GM23338 (cell line): ENCODE data around the gene TTC13. TPM values are rescaled to one million over a fixed set of nuclear protein-coding genes. Genes with fewer than 3 reads are reported as not detected.

Experiments
- ATAC-seq: fragments of 200-7000 bp; cut with Tn5 transposase; 3 replicates; pipeline ENCODE4 v1.9.1; 2020
- DNase-seq: peaks from one replicate; pipeline ENCODE4 v3.0.0-alpha.2; 2015; ENCODE audit warnings: low spot score
- H2AFZ ChIP-seq: fragments of 200-600 bp; sonication (generic); 2 replicates; pipeline ENCODE4 v1.8.0; 2016; ENCODE audit warnings: antibody characterized with exemption, mild to moderate bottlenecking, moderate library complexity
- H3F3A ChIP-seq: fragments of 200-600 bp; sonication (generic); replicated peaks from 2 replicates; pipeline ENCODE4 v1.8.0; 2017; ENCODE audit warnings: antibody characterized with exemption, mixed run types, low read depth
- H3K27ac ChIP-seq: fragments of 200-600 bp; sonication (generic); 2 replicates; pipeline ENCODE4 v1.6.1; 2016; ENCODE audit warnings: low read depth
- H3K27me3 ChIP-seq: fragments of 200-600 bp; sonication (generic); 2 replicates; pipeline ENCODE4 v1.8.0; 2016; ENCODE audit warnings: mild to moderate bottlenecking, mixed run types, moderate library complexity; ENCODE audit not compliant: insufficient read depth
- H3K36me3 ChIP-seq: fragments of 200-600 bp; sonication (generic); 2 replicates; pipeline ENCODE4 v1.8.0; 2016; ENCODE audit warnings: mild to moderate bottlenecking; ENCODE audit not compliant: insufficient read depth
- H3K4me1 ChIP-seq: fragments of 200-600 bp; sonication (generic); 2 replicates; pipeline ENCODE4 v1.8.0; 2016; ENCODE audit warnings: mild to moderate bottlenecking, moderate library complexity; ENCODE audit not compliant: insufficient read depth
- H3K4me2 ChIP-seq: fragments of 200-600 bp; sonication (generic); 2 replicates; pipeline ENCODE4 v1.7.1; 2017; ENCODE audit warnings: mixed run types
- H3K4me3 ChIP-seq: fragments of 200-600 bp; sonication (generic); 2 replicates; pipeline ENCODE4 v1.6.1; 2016; ENCODE audit warnings: mixed run types
- H3K79me2 ChIP-seq: fragments of 200-600 bp; sonication (generic); replicated peaks from 2 replicates; pipeline ENCODE4 v1.8.0; 2017; ENCODE audit warnings: mild to moderate bottlenecking; ENCODE audit not compliant: insufficient read depth
- H3K9me2 ChIP-seq: fragments of 200-600 bp; sonication (generic); 2 replicates; pipeline ENCODE4 v1.8.0; 2017; ENCODE audit not compliant: insufficient read depth
- H4K20me1 ChIP-seq: fragments of 200-600 bp; sonication (generic); replicated peaks from 2 replicates; pipeline ENCODE4 v1.8.0; 2017; ENCODE audit warnings: mild to moderate bottlenecking; ENCODE audit not compliant: insufficient read depth
- H3K27ac Mint-ChIP-seq: 2 replicates; pipeline ENCODE4 v1.8.0; 2020; ENCODE audit warnings: inconsistent platforms, mild to moderate bottlenecking, moderate library complexity, mixed read lengths
- H3K27me3 Mint-ChIP-seq: 3 replicates; pipeline ENCODE4 v1.8.0; 2022; ENCODE audit warnings: low read depth, mild to moderate bottlenecking, moderate library complexity, mixed read lengths, inconsistent platforms; ENCODE audit not compliant: insufficient read depth, poor library complexity
- H3K36me3 Mint-ChIP-seq: 3 replicates; pipeline ENCODE4 v1.8.0; 2021; ENCODE audit warnings: low read depth, mild to moderate bottlenecking, inconsistent platforms, moderate library complexity, mixed read lengths
- H3K4me1 Mint-ChIP-seq: 3 replicates; pipeline ENCODE4 v1.8.0; 2020; ENCODE audit warnings: mild to moderate bottlenecking, inconsistent platforms, mixed read lengths
- H3K4me3 Mint-ChIP-seq: 3 replicates; pipeline ENCODE4 v1.8.0; 2021; ENCODE audit warnings: moderate library complexity, mild to moderate bottlenecking, inconsistent platforms, mixed read lengths
- H3K9me3 Mint-ChIP-seq: 3 replicates; pipeline ENCODE4 v1.8.0; 2020; ENCODE audit warnings: moderate library complexity, mild to moderate bottlenecking, inconsistent platforms, mixed read lengths
- CREB1 ChIP-seq: fragments of 250-450 bp; sonication (Bioruptor Pico); IDR thresholded peaks from 2 replicates; pipeline ENCODE4 v1.5.0; 2020; ENCODE audit warnings: low read depth, mild to moderate bottlenecking, moderate library complexity
- EZH2 ChIP-seq: fragments of 200-600 bp; sonication (generic); IDR thresholded peaks from one replicate; pipeline ENCODE4 v1.8.0; 2017; ENCODE audit warnings: antibody characterized with exemption, mild to moderate bottlenecking, low read depth; ENCODE audit not compliant: unreplicated experiment
- EZH2phosphoT487 ChIP-seq: fragments of 200-600 bp; sonication (generic); IDR thresholded peaks from one replicate; pipeline ENCODE4 v1.8.1; 2018; ENCODE audit warnings: antibody characterized with exemption; ENCODE audit not compliant: unreplicated experiment
- JUNB ChIP-seq: IDR thresholded peaks from one replicate; pipeline ENCODE4 v1.6.1; 2016; ENCODE audit warnings: antibody characterized with exemption; ENCODE audit not compliant: unreplicated experiment
- NANOG ChIP-seq: IDR thresholded peaks from 2 replicates; pipeline ENCODE4 v1.6.1; 2016; ENCODE audit warnings: antibody characterized with exemption, borderline replicate concordance
- POLR2AphosphoS5 ChIP-seq: IDR thresholded peaks from 2 replicates; pipeline ENCODE4 v1.6.1; 2016; ENCODE audit warnings: antibody characterized with exemption, low read depth
- STAT1 ChIP-seq: IDR thresholded peaks from one replicate; pipeline ENCODE4 v1.6.1; 2016; ENCODE audit warnings: antibody characterized with exemption; ENCODE audit not compliant: unreplicated experiment
- ZNF114 ChIP-seq: fragments of 250-450 bp; sonication (Bioruptor Pico); IDR thresholded peaks from 2 replicates; pipeline ENCODE4 v1.5.0; 2020; ENCODE audit warnings: mild to moderate bottlenecking, moderate library complexity
- ZNF331 ChIP-seq: fragments of 250-450 bp; sonication (Bioruptor Pico); IDR thresholded peaks from 2 replicates; pipeline ENCODE4 v1.5.0; 2020; ENCODE audit warnings: low read depth, mild to moderate bottlenecking, moderate library complexity
- polyA plus RNA-seq: library from polyadenylated mRNA; unstranded; fragments of >200 nt; fragmentation: Nextera tagmentation; extraction: Ambion mirVana; gene quantifications from 2 replicates; pipeline ENCODE4 v1.2.1, GENCODE V29; 2016
- total RNA-seq: library from RNA; depleted of rRNA; stranded (reverse); fragments of >200 nt; shearing (Covaris generic); gene quantifications from 2 replicates; pipeline ENCODE4 v1.2.3, GENCODE V29; 2014
- TF ChIP-seq, protein P1 (sequence below): IDR thresholded peaks from one replicate; pipeline ENCODE4 v1.6.1; 2018; ENCODE audit warnings: antibody characterized with exemption; ENCODE audit not compliant: unreplicated experiment
- TF ChIP-seq, protein P2 (sequence below): fragments of 250-450 bp; sonication (Bioruptor Pico); IDR thresholded peaks from 2 replicates; pipeline ENCODE4 v1.5.0; 2020; ENCODE audit warnings: mild to moderate bottlenecking, moderate library complexity
- TF ChIP-seq, protein P3 (sequence below), 2 experiments: fragments of 200-600 bp in 1 of 2; sonication (generic) in 1 of 2; conservative IDR thresholded peaks; 2 replicates each; pipeline versions ENCODE4 v1.5.1 to v1.6.1; 2016 to 2017; ENCODE audit warnings: antibody characterized with exemption in 2 of 2, low read depth in 2 of 2, mild to moderate bottlenecking in 2 of 2, moderate library complexity in 1 of 2
- TF ChIP-seq, protein P4 (sequence below): IDR thresholded peaks from 2 replicates; pipeline ENCODE4 v1.6.1; 2016; ENCODE audit warnings: antibody characterized with exemption

Gene TTC13
- total and polyA plus RNA-seq, 2 experiments from 2014 or later, result 3.8 to 9.4 TPM

DNA sequence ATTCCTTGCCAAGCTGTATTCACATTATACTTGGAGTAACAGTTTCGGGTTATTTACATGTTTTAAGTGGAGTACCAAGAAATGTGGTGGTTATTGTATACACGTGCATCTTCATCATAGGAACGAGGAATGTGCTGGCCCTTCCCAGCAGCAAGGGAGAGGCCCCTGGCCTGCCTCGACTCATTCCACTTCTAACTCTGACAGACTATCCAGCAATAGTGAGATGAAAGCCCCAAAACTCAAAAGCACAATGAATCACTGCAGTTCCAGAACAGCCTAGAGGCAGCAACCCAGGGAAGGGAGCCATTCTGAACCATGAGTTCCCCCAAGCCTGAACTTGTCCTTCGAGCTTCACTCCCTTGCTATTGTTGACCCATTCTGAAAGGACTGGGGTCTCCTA, 38.3 kb upstream of the TTC13 start:
- H3K27me3 ChIP-seq, result peaks cover 23% of the 10 kb centered on the region; the same call in 1 of the 2 replicates
- no peak overlapping the region for H3K4me2 ChIP-seq
- H4K20me1 ChIP-seq, result no peaks in the 10 kb centered on the region
- no peak overlapping the region for H3K4me3 ChIP-seq
- ATAC-seq (no peak), DNase-seq (no peak)
- TF ChIP-seq, protein P1, sequence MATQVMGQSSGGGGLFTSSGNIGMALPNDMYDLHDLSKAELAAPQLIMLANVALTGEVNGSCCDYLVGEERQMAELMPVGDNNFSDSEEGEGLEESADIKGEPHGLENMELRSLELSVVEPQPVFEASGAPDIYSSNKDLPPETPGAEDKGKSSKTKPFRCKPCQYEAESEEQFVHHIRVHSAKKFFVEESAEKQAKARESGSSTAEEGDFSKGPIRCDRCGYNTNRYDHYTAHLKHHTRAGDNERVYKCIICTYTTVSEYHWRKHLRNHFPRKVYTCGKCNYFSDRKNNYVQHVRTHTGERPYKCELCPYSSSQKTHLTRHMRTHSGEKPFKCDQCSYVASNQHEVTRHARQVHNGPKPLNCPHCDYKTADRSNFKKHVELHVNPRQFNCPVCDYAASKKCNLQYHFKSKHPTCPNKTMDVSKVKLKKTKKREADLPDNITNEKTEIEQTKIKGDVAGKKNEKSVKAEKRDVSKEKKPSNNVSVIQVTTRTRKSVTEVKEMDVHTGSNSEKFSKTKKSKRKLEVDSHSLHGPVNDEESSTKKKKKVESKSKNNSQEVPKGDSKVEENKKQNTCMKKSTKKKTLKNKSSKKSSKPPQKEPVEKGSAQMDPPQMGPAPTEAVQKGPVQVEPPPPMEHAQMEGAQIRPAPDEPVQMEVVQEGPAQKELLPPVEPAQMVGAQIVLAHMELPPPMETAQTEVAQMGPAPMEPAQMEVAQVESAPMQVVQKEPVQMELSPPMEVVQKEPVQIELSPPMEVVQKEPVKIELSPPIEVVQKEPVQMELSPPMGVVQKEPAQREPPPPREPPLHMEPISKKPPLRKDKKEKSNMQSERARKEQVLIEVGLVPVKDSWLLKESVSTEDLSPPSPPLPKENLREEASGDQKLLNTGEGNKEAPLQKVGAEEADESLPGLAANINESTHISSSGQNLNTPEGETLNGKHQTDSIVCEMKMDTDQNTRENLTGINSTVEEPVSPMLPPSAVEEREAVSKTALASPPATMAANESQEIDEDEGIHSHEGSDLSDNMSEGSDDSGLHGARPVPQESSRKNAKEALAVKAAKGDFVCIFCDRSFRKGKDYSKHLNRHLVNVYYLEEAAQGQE, result no peak
- TF ChIP-seq ZNF114 (CRISPR knock-in tag) (no peak), CREB1 (CRISPR knock-in tag) (no peak), ZNF331 (CRISPR knock-in tag) (no peak), EZH2 (no peak), STAT1 (no peak), JUNB (no peak), NANOG (no peak), POLR2AphosphoS5 (no peak), EZH2phosphoT487 (no peak)
- TF ChIP-seq, protein P2, sequence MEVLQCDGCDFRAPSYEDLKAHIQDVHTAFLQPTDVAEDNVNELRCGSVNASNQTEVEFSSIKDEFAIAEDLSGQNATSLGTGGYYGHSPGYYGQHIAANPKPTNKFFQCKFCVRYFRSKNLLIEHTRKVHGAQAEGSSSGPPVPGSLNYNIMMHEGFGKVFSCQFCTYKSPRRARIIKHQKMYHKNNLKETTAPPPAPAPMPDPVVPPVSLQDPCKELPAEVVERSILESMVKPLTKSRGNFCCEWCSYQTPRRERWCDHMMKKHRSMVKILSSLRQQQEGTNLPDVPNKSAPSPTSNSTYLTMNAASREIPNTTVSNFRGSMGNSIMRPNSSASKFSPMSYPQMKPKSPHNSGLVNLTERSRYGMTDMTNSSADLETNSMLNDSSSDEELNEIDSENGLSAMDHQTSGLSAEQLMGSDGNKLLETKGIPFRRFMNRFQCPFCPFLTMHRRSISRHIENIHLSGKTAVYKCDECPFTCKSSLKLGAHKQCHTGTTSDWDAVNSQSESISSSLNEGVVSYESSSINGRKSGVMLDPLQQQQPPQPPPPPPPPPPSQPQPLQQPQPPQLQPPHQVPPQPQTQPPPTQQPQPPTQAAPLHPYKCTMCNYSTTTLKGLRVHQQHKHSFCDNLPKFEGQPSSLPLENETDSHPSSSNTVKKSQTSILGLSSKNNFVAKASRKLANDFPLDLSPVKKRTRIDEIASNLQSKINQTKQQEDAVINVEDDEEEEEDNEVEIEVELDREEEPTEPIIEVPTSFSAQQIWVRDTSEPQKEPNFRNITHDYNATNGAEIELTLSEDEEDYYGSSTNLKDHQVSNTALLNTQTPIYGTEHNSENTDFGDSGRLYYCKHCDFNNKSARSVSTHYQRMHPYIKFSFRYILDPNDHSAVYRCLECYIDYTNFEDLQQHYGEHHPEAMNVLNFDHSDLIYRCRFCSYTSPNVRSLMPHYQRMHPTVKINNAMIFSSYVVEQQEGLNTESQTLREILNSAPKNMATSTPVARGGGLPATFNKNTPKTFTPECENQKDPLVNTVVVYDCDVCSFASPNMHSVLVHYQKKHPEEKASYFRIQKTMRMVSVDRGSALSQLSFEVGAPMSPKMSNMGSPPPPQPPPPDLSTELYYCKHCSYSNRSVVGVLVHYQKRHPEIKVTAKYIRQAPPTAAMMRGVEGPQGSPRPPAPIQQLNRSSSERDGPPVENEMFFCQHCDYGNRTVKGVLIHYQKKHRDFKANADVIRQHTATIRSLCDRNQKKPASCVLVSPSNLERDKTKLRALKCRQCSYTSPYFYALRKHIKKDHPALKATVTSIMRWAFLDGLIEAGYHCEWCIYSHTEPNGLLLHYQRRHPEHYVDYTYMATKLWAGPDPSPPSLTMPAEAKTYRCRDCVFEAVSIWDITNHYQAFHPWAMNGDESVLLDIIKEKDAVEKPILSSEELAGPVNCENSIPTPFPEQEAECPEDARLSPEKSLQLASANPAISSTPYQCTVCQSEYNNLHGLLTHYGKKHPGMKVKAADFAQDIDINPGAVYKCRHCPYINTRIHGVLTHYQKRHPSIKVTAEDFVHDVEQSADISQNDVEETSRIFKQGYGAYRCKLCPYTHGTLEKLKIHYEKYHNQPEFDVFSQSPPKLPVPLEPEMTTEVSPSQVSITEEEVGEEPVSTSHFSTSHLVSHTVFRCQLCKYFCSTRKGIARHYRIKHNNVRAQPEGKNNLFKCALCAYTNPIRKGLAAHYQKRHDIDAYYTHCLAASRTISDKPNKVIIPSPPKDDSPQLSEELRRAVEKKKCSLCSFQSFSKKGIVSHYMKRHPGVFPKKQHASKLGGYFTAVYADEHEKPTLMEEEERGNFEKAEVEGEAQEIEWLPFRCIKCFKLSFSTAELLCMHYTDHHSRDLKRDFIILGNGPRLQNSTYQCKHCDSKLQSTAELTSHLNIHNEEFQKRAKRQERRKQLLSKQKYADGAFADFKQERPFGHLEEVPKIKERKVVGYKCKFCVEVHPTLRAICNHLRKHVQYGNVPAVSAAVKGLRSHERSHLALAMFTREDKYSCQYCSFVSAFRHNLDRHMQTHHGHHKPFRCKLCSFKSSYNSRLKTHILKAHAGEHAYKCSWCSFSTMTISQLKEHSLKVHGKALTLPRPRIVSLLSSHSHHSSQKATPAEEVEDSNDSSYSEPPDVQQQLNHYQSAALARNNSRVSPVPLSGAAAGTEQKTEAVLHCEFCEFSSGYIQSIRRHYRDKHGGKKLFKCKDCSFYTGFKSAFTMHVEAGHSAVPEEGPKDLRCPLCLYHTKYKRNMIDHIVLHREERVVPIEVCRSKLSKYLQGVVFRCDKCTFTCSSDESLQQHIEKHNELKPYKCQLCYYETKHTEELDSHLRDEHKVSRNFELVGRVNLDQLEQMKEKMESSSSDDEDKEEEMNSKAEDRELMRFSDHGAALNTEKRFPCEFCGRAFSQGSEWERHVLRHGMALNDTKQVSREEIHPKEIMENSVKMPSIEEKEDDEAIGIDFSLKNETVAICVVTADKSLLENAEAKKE, result no peak
- TF ChIP-seq, protein P3, sequence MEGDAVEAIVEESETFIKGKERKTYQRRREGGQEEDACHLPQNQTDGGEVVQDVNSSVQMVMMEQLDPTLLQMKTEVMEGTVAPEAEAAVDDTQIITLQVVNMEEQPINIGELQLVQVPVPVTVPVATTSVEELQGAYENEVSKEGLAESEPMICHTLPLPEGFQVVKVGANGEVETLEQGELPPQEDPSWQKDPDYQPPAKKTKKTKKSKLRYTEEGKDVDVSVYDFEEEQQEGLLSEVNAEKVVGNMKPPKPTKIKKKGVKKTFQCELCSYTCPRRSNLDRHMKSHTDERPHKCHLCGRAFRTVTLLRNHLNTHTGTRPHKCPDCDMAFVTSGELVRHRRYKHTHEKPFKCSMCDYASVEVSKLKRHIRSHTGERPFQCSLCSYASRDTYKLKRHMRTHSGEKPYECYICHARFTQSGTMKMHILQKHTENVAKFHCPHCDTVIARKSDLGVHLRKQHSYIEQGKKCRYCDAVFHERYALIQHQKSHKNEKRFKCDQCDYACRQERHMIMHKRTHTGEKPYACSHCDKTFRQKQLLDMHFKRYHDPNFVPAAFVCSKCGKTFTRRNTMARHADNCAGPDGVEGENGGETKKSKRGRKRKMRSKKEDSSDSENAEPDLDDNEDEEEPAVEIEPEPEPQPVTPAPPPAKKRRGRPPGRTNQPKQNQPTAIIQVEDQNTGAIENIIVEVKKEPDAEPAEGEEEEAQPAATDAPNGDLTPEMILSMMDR (conservative IDR thresholded peaks at IDR 0.05; ENCODE audit: low read depth in 2 of 2), result no peak
- TF ChIP-seq, protein P4, sequence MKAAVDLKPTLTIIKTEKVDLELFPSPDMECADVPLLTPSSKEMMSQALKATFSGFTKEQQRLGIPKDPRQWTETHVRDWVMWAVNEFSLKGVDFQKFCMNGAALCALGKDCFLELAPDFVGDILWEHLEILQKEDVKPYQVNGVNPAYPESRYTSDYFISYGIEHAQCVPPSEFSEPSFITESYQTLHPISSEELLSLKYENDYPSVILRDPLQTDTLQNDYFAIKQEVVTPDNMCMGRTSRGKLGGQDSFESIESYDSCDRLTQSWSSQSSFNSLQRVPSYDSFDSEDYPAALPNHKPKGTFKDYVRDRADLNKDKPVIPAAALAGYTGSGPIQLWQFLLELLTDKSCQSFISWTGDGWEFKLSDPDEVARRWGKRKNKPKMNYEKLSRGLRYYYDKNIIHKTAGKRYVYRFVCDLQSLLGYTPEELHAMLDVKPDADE, result no peak
- H3K9me2 ChIP-seq, result 0 out of 2 replicates have a peak, but pooled peaks cover 6% of the 10 kb centered on the region
- Mint-ChIP-seq H3K4me3 (no peak overlapping the region), H3K4me1 (peaks cover 31% of the 10 kb centered on the region), H3K27ac (no peak overlapping the region), H3K36me3 (no peaks in the 10 kb centered on the region), H3K9me3 (no peaks in the 10 kb centered on the region), H3K27me3 (peaks cover 21% of the 10 kb centered on the region)
- no peaks in the 10 kb centered on the region for H3K79me2 ChIP-seq
- H3K4me1 ChIP-seq, result peaks cover 16% of the 10 kb centered on the region
- H3F3A ChIP-seq, result no peaks in the 10 kb centered on the region
- H2AFZ ChIP-seq, result no peak overlapping the region
- H3K27ac ChIP-seq, result no peak overlapping the region
- no peaks in the 10 kb centered on the region for H3K36me3 ChIP-seq
